WTC11 (cell line): Measurements from ENCODE around the gene CACNA1A. TPM values are rescaled to one million over a fixed set of nuclear protein-coding genes. Genes with fewer than 3 reads are reported as not detected.

Experiments
- ATAC-seq: fragments of 200-7000 bp; cut with Tn5 transposase; 2 replicates; pipeline ENCODE4 v1.10.0; 2021; ENCODE audit warnings: mild to moderate bottlenecking, moderate library complexity
- CTCF ChIA-PET: fragments of 300-600 bp; sonication (Branson Sonifier 250); formaldehyde crosslinking; loops from one replicate; lab custom pipeline; 2021; ENCODE audit warnings: antibody characterized with exemption; lab: Charles Lee
- POLR2A ChIA-PET: fragments of 350-600 bp; sonication (Branson Sonifier 250); formaldehyde crosslinking; loops from one replicate; lab custom pipeline; 2021; ENCODE audit warnings: antibody characterized with exemption; lab: Charles Lee
- DNase-seq: peaks from one replicate; pipeline ENCODE4 v3.0.0; 2021; ENCODE audit warnings: low spot score
- H3K27ac Mint-ChIP-seq: 2 replicates; pipeline ENCODE4 v1.8.0; 2021; ENCODE audit warnings: mixed read lengths
- H3K27me3 Mint-ChIP-seq: 2 replicates; pipeline ENCODE4 v1.8.0; 2021; ENCODE audit warnings: low read depth, mild to moderate bottlenecking, moderate library complexity, mixed read lengths
- H3K36me3 Mint-ChIP-seq: 2 replicates; pipeline ENCODE4 v1.8.0; 2021; ENCODE audit warnings: mixed read lengths
- H3K4me1 Mint-ChIP-seq: 2 replicates; pipeline ENCODE4 v1.8.0; 2022; ENCODE audit warnings: mixed read lengths
- H3K4me3 Mint-ChIP-seq: 2 replicates; pipeline ENCODE4 v1.8.0; 2021; ENCODE audit warnings: mild to moderate bottlenecking, moderate library complexity, mixed read lengths
- H3K9me3 Mint-ChIP-seq: 2 replicates; pipeline ENCODE4 v1.8.0; 2021; ENCODE audit warnings: mixed read lengths
- ATF1 ChIP-seq: sonication (generic); formaldehyde crosslinking; IDR thresholded peaks from 2 replicates; pipeline ENCODE4 v1.8.1; 2023; ENCODE audit warnings: mild to moderate bottlenecking, moderate library complexity, missing genetic modification reagents
- NFATC4 ChIP-seq: fragments of 250-450 bp; sonication (Bioruptor Pico); IDR thresholded peaks from 2 replicates; pipeline ENCODE4 v1.9.0; 2021; ENCODE audit warnings: mild to moderate bottlenecking
- NFE2L1 ChIP-seq: sonication (generic); formaldehyde crosslinking; IDR thresholded peaks from 2 replicates; pipeline ENCODE4 v1.8.1; 2023; ENCODE audit warnings: missing genetic modification reagents
- NFYB ChIP-seq: sonication (generic); formaldehyde crosslinking; conservative IDR thresholded peaks from 2 replicates; pipeline ENCODE4 v1.8.0; 2022; ENCODE audit warnings: low read depth, missing genetic modification reagents
- NR1H2 ChIP-seq: sonication (generic); formaldehyde crosslinking; IDR thresholded peaks from 2 replicates; pipeline ENCODE4 v1.9.0; 2021; ENCODE audit warnings: mild to moderate bottlenecking, moderate library complexity, missing genetic modification reagents
- PRRX2 ChIP-seq: fragments of 250-450 bp; sonication (Bioruptor Pico); IDR thresholded peaks from 2 replicates; pipeline ENCODE4 v1.8.0; 2021; ENCODE audit warnings: mild to moderate bottlenecking
- SMAD4 ChIP-seq: sonication (generic); formaldehyde crosslinking; IDR thresholded peaks from 2 replicates; pipeline ENCODE4 v1.8.0; 2022; ENCODE audit warnings: mild to moderate bottlenecking, missing genetic modification reagents
- ZNF219 ChIP-seq: sonication (generic); formaldehyde crosslinking; IDR thresholded peaks from 2 replicates; pipeline ENCODE4 v1.8.0; 2023; ENCODE audit warnings: missing genetic modification reagents, mild to moderate bottlenecking, borderline replicate concordance
- ZNF671 ChIP-seq: fragments of 250-450 bp; sonication (Bioruptor Pico); IDR thresholded peaks from 2 replicates; pipeline ENCODE4 v1.8.0; 2021; ENCODE audit warnings: mild to moderate bottlenecking
- total RNA-seq: library from RNA; stranded (reverse); gene quantifications from 3 replicates; pipeline ENCODE4 v1.2.3, GENCODE V29; 2021
- TF ChIP-seq, protein P1 (sequence below): sonication (generic); formaldehyde crosslinking; IDR thresholded peaks from 2 replicates; pipeline ENCODE4 v1.8.0; 2022; ENCODE audit warnings: mild to moderate bottlenecking, missing genetic modification reagents
- TF ChIP-seq, protein P2 (sequence below): sonication (generic); formaldehyde crosslinking; IDR thresholded peaks from 2 replicates; pipeline ENCODE4 v1.8.1; 2023; ENCODE audit warnings: mild to moderate bottlenecking, missing genetic modification reagents, moderate library complexity
- TF ChIP-seq, protein P3 (sequence below): sonication (generic); formaldehyde crosslinking; IDR thresholded peaks from 2 replicates; pipeline ENCODE4 v1.8.1; 2023; ENCODE audit warnings: mild to moderate bottlenecking, moderate library complexity, missing genetic modification reagents
- TF ChIP-seq, protein P4 (sequence below): fragments of 250-450 bp; sonication (Bioruptor Pico); IDR thresholded peaks from 2 replicates; pipeline ENCODE4 v1.9.0; 2021; ENCODE audit warnings: mild to moderate bottlenecking
- TF ChIP-seq, protein P5 (sequence below): sonication (generic); formaldehyde crosslinking; IDR thresholded peaks from 2 replicates; pipeline ENCODE4 v1.8.0; 2022; ENCODE audit warnings: missing genetic modification reagents

The CACNA1A gene
- total RNA-seq, 1 experiment from 2014 or later = 28.9 TPM

DNA sequence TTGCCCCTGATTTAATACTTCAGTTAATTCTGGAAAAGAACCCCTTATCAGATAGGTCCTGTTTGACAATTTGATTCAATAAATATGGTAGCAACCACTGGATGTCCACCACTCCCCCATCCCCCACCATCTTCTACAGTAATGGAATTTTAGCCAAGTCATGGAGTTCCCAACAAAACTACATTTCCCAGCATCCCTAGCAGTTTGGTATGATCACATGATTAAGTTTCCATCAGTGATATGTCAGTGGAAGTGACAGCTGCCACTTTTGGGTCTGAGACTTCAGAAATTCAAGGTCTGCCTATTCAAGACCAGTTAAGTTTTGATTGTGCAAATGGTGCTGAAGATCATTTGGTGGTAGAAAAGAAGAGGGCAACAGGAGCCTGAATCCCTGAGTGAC lies 85.5 kb downstream of the CACNA1A start:
- Mint-ChIP-seq H3K27me3 (no peaks in the 10 kb centered on the region; the same call in 1 of the 2 replicates), H3K9me3 (peaks cover 39% of the 10 kb centered on the region), H3K4me3 (no peak overlapping the region), H3K27ac (no peak overlapping the region), H3K4me1 (no peaks in the 10 kb centered on the region), H3K36me3 (peaks cover 37% of the 10 kb centered on the region)
- ATAC-seq = no peak
- ChIA-PET CTCF (no interaction called here), POLR2A (no interaction called here)
- DNase-seq = no peak
- TF ChIP-seq ZNF219 (CRISPR knock-in tag) = no peak
- TF ChIP-seq, protein P1, sequence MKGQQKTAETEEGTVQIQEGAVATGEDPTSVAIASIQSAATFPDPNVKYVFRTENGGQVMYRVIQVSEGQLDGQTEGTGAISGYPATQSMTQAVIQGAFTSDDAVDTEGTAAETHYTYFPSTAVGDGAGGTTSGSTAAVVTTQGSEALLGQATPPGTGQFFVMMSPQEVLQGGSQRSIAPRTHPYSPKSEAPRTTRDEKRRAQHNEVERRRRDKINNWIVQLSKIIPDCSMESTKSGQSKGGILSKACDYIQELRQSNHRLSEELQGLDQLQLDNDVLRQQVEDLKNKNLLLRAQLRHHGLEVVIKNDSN = peak; percentile 83
- TF ChIP-seq, protein P2, sequence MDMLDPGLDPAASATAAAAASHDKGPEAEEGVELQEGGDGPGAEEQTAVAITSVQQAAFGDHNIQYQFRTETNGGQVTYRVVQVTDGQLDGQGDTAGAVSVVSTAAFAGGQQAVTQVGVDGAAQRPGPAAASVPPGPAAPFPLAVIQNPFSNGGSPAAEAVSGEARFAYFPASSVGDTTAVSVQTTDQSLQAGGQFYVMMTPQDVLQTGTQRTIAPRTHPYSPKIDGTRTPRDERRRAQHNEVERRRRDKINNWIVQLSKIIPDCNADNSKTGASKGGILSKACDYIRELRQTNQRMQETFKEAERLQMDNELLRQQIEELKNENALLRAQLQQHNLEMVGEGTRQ (CRISPR knock-in tag) = peak; percentile 86
- TF ChIP-seq, protein P3, sequence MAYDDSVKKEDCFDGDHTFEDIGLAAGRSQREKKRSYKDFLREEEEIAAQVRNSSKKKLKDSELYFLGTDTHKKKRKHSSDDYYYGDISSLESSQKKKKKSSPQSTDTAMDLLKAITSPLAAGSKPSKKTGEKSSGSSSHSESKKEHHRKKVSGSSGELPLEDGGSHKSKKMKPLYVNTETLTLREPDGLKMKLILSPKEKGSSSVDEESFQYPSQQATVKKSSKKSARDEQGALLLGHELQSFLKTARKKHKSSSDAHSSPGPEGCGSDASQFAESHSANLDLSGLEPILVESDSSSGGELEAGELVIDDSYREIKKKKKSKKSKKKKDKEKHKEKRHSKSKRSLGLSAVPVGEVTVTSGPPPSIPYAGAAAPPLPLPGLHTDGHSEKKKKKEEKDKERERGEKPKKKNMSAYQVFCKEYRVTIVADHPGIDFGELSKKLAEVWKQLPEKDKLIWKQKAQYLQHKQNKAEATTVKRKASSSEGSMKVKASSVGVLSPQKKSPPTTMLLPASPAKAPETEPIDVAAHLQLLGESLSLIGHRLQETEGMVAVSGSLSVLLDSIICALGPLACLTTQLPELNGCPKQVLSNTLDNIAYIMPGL (CRISPR knock-in tag) = no peak
- TF ChIP-seq NFE2L1 = peak; percentile 60; the same call in 1 of the 2 replicates

DNA sequence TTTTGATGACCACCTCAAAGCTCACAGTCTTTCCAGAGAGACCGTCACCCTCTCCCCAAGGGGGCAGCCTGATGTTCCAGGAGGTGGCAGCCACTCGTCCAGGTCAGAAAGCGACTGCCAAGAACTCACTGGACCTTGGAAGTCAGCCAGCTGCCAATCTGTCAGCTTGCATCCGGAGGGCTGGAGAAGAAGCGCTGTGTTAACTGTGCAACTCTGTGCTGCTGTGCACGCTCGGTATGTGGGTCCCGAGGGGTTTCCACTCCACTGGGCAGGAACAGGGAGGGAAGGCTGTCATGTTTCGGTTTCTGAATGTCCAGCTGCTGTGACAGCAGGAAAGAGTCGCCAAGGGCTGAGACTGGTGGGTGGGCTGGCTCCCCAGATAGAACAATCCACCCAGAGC lies 89.2 kb downstream of the CACNA1A start:
- POLR2A ChIA-PET = no interaction called here
- H3K27ac Mint-ChIP-seq = no peak overlapping the region

DNA sequence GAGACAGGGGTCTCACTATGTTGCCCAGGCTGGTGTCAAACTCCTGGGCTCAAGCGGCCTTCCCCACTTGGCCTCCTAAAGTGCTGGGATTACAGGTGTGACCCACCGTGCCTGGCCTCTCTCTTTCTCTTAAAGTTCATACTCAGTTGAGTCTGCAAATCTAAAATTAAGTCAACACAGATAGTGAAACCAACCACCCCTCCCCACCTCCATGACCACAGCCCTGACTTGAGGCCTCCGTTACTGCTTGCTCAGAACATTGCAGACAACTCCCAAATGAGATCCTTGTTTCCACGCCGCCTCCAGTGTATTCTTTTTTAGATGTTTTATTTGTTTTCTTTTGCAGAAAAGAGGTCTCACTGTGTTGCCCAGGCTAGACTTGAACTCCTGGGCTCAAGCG lies 94.4 kb downstream of the CACNA1A start:
- Mint-ChIP-seq H3K27me3 (no peaks in the 10 kb centered on the region; the same call in 1 of the 2 replicates), H3K36me3 (peaks cover 13% of the 10 kb centered on the region), H3K9me3 (peaks cover 10% of the 10 kb centered on the region), H3K4me1 (no peaks in the 10 kb centered on the region), H3K27ac (no peak overlapping the region), H3K4me3 (no peak overlapping the region)
- POLR2A ChIA-PET = no interaction called here
- TF ChIP-seq NFYB (CRISPR knock-in tag) = no peak
- TF ChIP-seq SMAD4 (CRISPR knock-in tag) = no peak
- ATAC-seq (no peak), DNase-seq (no peak)
- CTCF ChIA-PET = no interaction called here

More for the DNA sequence above, 89.2 kb downstream of the CACNA1A start:
- H3K9me3 Mint-ChIP-seq = peaks cover 14% of the 10 kb centered on the region
- no peak for TF ChIP-seq PRRX2 (CRISPR knock-in tag)
- TF ChIP-seq SMAD4 (CRISPR knock-in tag) = no peak
- no peak for TF ChIP-seq ZNF671 (CRISPR knock-in tag)
- TF ChIP-seq NFATC4 (CRISPR knock-in tag) = no peak
- TF ChIP-seq, all 79 proteins: peak for 0
- H3K4me3 Mint-ChIP-seq = no peak overlapping the region
- H3K4me1 Mint-ChIP-seq = no peaks in the 10 kb centered on the region
- peaks cover 13% of the 10 kb centered on the region for H3K36me3 Mint-ChIP-seq
- ATAC-seq (no peak), DNase-seq (no peak)
- H3K27me3 Mint-ChIP-seq = no peaks in the 10 kb centered on the region
- CTCF ChIA-PET = interaction anchor here (1.2 kb wide), 1 partner anchor 11 kb away, joined by 3 read pairs; no protein-coding TSS in a partner anchor

DNA sequence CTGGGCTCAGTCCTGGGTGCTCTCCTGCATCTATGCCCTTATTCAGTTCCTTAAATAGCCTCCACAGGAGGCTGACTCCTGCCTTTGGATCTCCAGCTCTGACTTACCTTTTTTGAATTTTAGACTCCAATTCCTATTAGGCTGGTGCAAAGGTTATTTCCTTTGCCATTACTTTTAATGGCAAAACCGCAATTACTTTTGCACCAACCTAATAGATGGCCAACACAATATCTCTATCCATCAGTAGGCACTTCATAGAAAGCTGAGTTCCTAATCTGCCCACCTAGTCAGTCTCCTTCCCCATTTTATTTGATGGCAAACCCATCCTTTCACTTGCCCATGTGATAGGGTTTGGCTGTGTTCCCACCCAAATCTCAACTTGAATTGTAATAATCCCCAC lies 95.3 kb downstream of the CACNA1A start:
- Mint-ChIP-seq H3K4me3 (no peak overlapping the region), H3K4me1 (no peaks in the 10 kb centered on the region), H3K27ac (no peak overlapping the region), H3K27me3 (no peaks in the 10 kb centered on the region; the same call in 1 of the 2 replicates), H3K9me3 (peaks cover 10% of the 10 kb centered on the region), H3K36me3 (peaks cover 13% of the 10 kb centered on the region)
- POLR2A ChIA-PET = no interaction called here
- ATAC-seq = no peak
- no peak for DNase-seq
- CTCF ChIA-PET = no interaction called here
- no peak for TF ChIP-seq SMAD4 (CRISPR knock-in tag)

DNA sequence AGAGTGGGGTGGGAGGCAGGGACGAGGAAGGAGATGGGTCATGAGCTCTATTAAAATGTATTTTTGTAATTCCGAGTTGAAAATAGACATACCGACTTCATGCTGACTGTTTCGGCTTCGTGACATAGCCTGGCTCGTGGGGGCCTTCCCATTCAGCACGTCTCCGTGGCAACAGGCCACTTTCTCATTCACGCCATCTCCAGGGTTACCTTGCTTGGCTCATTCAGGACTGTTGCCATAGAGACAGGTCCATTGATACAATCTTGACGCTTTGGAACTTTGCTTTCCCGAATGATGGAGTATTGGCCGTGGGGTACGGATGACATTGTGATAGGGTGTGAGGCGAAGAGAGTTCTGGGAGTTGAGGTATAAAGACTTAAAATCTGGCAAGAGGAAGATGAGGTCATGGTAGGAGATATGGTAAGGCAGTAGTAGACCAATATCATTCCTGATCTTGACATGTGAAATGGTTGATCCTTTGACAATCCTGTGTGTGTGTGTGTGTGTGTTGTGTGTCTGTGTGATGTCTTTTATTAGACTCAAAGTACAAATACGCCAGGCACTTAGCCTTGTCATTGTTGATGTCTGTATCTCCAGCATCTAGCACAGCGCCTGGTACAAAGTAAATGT lies 97.3 kb downstream of the CACNA1A start:
- H3K9me3 Mint-ChIP-seq = peaks cover 10% of the 10 kb centered on the region
- ChIA-PET POLR2A (no interaction called here), CTCF (no interaction called here)
- H3K4me3 Mint-ChIP-seq = no peak overlapping the region
- DNase-seq (no peak), ATAC-seq (no peak)
- no peak overlapping the region for H3K27ac Mint-ChIP-seq
- peaks cover 13% of the 10 kb centered on the region for H3K36me3 Mint-ChIP-seq
- H3K27me3 Mint-ChIP-seq = no peaks in the 10 kb centered on the region; the same call in 1 of the 2 replicates
- H3K4me1 Mint-ChIP-seq = no peaks in the 10 kb centered on the region
- TF ChIP-seq, protein P4, sequence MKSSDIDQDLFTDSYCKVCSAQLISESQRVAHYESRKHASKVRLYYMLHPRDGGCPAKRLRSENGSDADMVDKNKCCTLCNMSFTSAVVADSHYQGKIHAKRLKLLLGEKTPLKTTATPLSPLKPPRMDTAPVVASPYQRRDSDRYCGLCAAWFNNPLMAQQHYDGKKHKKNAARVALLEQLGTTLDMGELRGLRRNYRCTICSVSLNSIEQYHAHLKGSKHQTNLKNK (CRISPR knock-in tag) = no peak
- TF ChIP-seq NR1H2 (CRISPR knock-in tag) (no peak), ATF1 (CRISPR knock-in tag) (no peak)
- TF ChIP-seq, protein P5, sequence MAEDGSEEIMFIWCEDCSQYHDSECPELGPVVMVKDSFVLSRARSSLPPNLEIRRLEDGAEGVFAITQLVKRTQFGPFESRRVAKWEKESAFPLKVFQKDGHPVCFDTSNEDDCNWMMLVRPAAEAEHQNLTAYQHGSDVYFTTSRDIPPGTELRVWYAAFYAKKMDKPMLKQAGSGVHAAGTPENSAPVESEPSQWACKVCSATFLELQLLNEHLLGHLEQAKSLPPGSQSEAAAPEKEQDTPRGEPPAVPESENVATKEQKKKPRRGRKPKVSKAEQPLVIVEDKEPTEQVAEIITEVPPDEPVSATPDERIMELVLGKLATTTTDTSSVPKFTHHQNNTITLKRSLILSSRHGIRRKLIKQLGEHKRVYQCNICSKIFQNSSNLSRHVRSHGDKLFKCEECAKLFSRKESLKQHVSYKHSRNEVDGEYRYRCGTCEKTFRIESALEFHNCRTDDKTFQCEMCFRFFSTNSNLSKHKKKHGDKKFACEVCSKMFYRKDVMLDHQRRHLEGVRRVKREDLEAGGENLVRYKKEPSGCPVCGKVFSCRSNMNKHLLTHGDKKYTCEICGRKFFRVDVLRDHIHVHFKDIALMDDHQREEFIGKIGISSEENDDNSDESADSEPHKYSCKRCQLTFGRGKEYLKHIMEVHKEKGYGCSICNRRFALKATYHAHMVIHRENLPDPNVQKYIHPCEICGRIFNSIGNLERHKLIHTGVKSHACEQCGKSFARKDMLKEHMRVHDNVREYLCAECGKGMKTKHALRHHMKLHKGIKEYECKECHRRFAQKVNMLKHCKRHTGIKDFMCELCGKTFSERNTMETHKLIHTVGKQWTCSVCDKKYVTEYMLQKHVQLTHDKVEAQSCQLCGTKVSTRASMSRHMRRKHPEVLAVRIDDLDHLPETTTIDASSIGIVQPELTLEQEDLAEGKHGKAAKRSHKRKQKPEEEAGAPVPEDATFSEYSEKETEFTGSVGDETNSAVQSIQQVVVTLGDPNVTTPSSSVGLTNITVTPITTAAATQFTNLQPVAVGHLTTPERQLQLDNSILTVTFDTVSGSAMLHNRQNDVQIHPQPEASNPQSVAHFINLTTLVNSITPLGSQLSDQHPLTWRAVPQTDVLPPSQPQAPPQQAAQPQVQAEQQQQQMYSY (CRISPR knock-in tag) = no peak
